K562 (cell line): Measurements from ENCODE around the gene EHD2. TPM values are rescaled to one million over a fixed set of nuclear protein-coding genes. Genes with fewer than 3 reads are reported as not detected.
A peak's percentile ranks its signal among the peaks of the same experiment; 100 is the strongest.

Experiments used
- CBFB ChIP-seq: sonication (generic); formaldehyde crosslinking; IDR thresholded peaks from 2 replicates; pipeline ENCODE4 v1.4.0; 2020; ENCODE audit warnings: mild to moderate bottlenecking, missing genetic modification reagents
- DIDO1 ChIP-seq: fragments of 450-650 bp; IDR thresholded peaks from 2 replicates; pipeline ENCODE4 v1.6.1; 2016; ENCODE audit warnings: low read depth, missing biosample characterization, missing genetic modification characterization
- ESRRA ChIP-seq: fragments of 450-650 bp; IDR thresholded peaks from 2 replicates; pipeline ENCODE4 v1.6.1; 2014; ENCODE audit warnings: low read depth, mild to moderate bottlenecking, moderate library complexity, borderline replicate concordance
- HOXB6 ChIP-seq: fragments of 250-450 bp; sonication (Bioruptor Pico); IDR thresholded peaks from 2 replicates; pipeline ENCODE4 v1.5.1; 2022; ENCODE audit warnings: mild to moderate bottlenecking, borderline replicate concordance
- MTA2 ChIP-seq: fragments of 450-650 bp; IDR thresholded peaks from 2 replicates; pipeline ENCODE4 v1.6.1; 2016; ENCODE audit warnings: low read depth
- POLR2B ChIP-seq: fragments of 450-650 bp; IDR thresholded peaks from 2 replicates; pipeline ENCODE4 v1.6.1; 2018; ENCODE audit warnings: low read depth; ENCODE audit not compliant: partially characterized antibody
- SMAD2 ChIP-seq: fragments of 150-350 bp; IDR thresholded peaks from 2 replicates; pipeline ENCODE4 v1.6.1; 2014; ENCODE audit warnings: low read depth, mild to moderate bottlenecking, low read length
- SMARCB1 ChIP-seq: IDR thresholded peaks from 2 replicates; pipeline ENCODE4 v1.6.1; 2011; ENCODE audit warnings: improper control_type of control experiment, low read depth; ENCODE audit not compliant: insufficient read length
- SP2 ChIP-seq: IDR thresholded peaks from 2 replicates; pipeline ENCODE4 v1.6.1; 2011; ENCODE audit warnings: mild to moderate bottlenecking, low read depth, low read length, moderate library complexity; ENCODE audit not compliant: poor library complexity, severe bottlenecking; ENCODE audit errors: extremely low read depth
- SRSF3 ChIP-seq: fragments of 200-400 bp; formaldehyde crosslinking; IDR thresholded peaks from 2 replicates; pipeline ENCODE4 v1.6.1; 2016; ENCODE audit warnings: mild to moderate bottlenecking, low read length, moderate library complexity; ENCODE audit not compliant: insufficient read depth
- ZNF408 ChIP-seq: fragments of 250-450 bp; sonication (Bioruptor Pico); IDR thresholded peaks from 2 replicates; pipeline ENCODE4 v1.4.0; 2020; ENCODE audit warnings: low read depth, mild to moderate bottlenecking, moderate library complexity
- polyA plus RNA-seq, 8 experiments: library from polyadenylated mRNA; depleted of rRNA in 4 of 8; stranded (reverse) in 5 of 8; unstranded in 3 of 8; fragments of >200 nt; fragmentation: Nextera tagmentation in 2 of 8; fragmentation: Illumina TruSeq in 1 of 8; extraction: Ambion mirVana in 2 of 8; extraction: Trizol in 1 of 8; gene quantifications; 2 replicates each; pipeline versions ENCODE4 v1.2.1 to v1.2.3, GENCODE V29; 2011 to 2014; ENCODE audit warnings: inconsistent platforms in 1 of 8, missing spikeins in 1 of 8
- total RNA-seq, 7 experiments: library from RNA; depleted of rRNA in 6 of 7; stranded (reverse); fragments of >200 nt in 6 of 7; fragmentation: Illumina TruSeq in 2 of 7; extraction: Trizol in 2 of 7; gene quantifications; 2 replicates each; pipeline versions ENCODE4 v1.2.1 to v1.2.3, GENCODE V29; 2011 to 2021; ENCODE audit warnings: low replicate concordance in 1 of 7
- TF ChIP-seq, protein P1 (sequence below): fragments of 250-450 bp; sonication (Bioruptor Pico); IDR thresholded peaks from 2 replicates; pipeline ENCODE4 v1.5.0; 2021; ENCODE audit warnings: mild to moderate bottlenecking, moderate library complexity
- TF ChIP-seq, protein P2 (sequence below): fragments of 450-650 bp; IDR thresholded peaks from 2 replicates; pipeline ENCODE4 v1.6.1; 2016; ENCODE audit warnings: antibody characterized with exemption
- TF ChIP-seq, protein P3 (sequence below): fragments of 450-650 bp; IDR thresholded peaks from 2 replicates; pipeline ENCODE4 v1.6.1; 2016; ENCODE audit warnings: mild to moderate bottlenecking
- TF ChIP-seq, protein P4 (sequence below): sonication (generic); formaldehyde crosslinking; IDR thresholded peaks from 2 replicates; pipeline ENCODE4 v1.8.0; 2022; ENCODE audit warnings: mild to moderate bottlenecking, missing genetic modification reagents

EHD2 gene
- total and polyA plus RNA-seq, 9 of the 15 experiments (the other 6 are each of a cell fraction or from before 2014, with no cell fraction given): 1.7 to 32.2 (median 3.0) TPM

- TF ChIP-seq, protein P1, sequence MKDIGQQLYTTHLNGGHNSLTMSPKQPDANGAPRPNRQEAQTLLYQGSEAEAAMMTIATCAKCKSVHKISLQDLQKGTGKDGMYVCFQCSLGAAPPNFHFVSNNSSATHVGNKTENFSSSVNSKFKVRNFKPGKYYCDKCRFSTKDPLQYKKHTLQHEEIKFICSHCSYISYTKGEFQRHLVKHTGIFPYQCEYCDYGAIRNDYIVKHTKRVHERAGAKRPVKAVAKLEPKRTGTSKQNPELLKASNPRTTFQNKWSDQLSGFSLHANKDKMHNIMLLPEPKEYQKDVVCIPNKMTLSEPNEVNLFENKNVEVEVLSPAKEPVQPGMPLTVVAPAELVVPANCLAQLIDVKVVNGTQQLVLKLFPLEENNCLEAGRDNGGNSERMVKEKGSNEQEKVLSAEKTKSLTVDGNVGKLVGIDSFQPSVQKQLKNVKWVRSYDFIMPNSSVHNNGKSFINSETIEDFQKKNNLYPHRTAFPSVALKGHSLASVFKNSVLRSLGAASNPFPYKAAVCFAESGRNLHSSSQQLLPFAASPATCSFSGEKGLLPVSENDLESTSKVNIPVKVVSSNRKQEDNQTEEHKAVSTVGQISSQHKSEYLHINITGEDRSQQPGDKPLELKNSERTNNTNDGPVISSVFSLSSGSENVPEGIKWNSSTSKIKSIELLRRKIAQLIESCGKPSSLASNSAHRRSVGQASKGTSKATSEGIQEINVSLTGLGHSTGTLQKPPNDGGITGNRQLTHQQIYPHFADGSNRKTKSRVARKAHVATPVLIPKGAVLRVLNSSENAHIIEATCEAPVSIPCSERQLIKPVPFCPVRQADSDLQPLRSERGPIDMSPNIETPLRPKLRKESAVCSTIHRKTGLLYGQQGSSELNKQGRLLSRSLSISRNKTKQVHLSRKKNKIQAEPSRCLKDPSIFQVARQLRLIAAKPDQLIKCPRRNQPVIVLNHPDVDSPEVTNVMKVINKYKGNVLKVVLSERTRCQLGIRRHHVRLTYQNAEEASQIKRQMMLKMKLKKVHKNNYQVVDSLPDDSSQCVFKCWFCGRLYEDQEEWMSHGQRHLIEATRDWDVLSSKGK (CRISPR knock-in tag): no peak
- TF ChIP-seq, protein P2, sequence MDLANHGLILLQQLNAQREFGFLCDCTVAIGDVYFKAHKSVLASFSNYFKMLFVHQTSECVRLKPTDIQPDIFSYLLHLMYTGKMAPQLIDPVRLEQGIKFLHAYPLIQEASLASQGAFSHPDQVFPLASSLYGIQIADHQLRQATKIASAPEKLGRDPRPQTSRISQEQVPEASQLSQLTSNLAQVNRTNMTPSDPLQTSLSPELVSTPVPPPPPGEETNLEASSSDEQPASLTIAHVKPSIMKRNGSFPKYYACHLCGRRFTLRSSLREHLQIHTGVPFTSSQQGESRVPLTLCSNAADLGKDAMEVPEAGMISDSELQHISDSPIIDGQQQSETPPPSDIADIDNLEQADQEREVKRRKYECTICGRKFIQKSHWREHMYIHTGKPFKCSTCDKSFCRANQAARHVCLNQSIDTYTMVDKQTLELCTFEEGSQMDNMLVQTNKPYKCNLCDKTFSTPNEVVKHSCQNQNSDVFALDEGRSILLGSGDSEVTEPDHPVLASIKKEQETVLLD: no peak
- TF ChIP-seq SRSF3: no peak
- no peak for TF ChIP-seq POLR2B
- peak; percentile 91 for TF ChIP-seq ESRRA
- no peak for TF ChIP-seq SMAD2
- TF ChIP-seq, protein P3, sequence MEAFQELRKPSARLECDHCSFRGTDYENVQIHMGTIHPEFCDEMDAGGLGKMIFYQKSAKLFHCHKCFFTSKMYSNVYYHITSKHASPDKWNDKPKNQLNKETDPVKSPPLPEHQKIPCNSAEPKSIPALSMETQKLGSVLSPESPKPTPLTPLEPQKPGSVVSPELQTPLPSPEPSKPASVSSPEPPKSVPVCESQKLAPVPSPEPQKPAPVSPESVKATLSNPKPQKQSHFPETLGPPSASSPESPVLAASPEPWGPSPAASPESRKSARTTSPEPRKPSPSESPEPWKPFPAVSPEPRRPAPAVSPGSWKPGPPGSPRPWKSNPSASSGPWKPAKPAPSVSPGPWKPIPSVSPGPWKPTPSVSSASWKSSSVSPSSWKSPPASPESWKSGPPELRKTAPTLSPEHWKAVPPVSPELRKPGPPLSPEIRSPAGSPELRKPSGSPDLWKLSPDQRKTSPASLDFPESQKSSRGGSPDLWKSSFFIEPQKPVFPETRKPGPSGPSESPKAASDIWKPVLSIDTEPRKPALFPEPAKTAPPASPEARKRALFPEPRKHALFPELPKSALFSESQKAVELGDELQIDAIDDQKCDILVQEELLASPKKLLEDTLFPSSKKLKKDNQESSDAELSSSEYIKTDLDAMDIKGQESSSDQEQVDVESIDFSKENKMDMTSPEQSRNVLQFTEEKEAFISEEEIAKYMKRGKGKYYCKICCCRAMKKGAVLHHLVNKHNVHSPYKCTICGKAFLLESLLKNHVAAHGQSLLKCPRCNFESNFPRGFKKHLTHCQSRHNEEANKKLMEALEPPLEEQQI: no peak
- no peak for TF ChIP-seq HOXB6 (CRISPR knock-in tag)
- no peak for TF ChIP-seq MTA2
- no peak for TF ChIP-seq SP2
- 0 out of 2 replicates have a peak, but pooled peaks have one; percentile 29 for TF ChIP-seq CBFB (CRISPR knock-in tag)
- no peak for TF ChIP-seq ZNF408
- TF ChIP-seq, protein P4, sequence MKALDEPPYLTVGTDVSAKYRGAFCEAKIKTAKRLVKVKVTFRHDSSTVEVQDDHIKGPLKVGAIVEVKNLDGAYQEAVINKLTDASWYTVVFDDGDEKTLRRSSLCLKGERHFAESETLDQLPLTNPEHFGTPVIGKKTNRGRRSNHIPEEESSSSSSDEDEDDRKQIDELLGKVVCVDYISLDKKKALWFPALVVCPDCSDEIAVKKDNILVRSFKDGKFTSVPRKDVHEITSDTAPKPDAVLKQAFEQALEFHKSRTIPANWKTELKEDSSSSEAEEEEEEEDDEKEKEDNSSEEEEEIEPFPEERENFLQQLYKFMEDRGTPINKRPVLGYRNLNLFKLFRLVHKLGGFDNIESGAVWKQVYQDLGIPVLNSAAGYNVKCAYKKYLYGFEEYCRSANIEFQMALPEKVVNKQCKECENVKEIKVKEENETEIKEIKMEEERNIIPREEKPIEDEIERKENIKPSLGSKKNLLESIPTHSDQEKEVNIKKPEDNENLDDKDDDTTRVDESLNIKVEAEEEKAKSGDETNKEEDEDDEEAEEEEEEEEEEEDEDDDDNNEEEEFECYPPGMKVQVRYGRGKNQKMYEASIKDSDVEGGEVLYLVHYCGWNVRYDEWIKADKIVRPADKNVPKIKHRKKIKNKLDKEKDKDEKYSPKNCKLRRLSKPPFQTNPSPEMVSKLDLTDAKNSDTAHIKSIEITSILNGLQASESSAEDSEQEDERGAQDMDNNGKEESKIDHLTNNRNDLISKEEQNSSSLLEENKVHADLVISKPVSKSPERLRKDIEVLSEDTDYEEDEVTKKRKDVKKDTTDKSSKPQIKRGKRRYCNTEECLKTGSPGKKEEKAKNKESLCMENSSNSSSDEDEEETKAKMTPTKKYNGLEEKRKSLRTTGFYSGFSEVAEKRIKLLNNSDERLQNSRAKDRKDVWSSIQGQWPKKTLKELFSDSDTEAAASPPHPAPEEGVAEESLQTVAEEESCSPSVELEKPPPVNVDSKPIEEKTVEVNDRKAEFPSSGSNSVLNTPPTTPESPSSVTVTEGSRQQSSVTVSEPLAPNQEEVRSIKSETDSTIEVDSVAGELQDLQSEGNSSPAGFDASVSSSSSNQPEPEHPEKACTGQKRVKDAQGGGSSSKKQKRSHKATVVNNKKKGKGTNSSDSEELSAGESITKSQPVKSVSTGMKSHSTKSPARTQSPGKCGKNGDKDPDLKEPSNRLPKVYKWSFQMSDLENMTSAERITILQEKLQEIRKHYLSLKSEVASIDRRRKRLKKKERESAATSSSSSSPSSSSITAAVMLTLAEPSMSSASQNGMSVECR (CRISPR knock-in tag): no peak
- TF ChIP-seq SMARCB1: no peak
- no peak for TF ChIP-seq DIDO1
Measured at GRCh38 chr19:47663911-47664771, 49.1 kb upstream of the EHD2 start (continued).
